GM12878 (cell line): ENCODE data around the gene HHAT.

Experiments
- CEBPB ChIP-seq, 2 experiments: fragments of 150-350 bp in 1 of 2; IDR thresholded peaks; 2 replicates each; pipeline ENCODE4 v1.6.1; 2012 to 2014; ENCODE audit warnings: low read depth in 2 of 2, low read length in 2 of 2, borderline replicate concordance in 1 of 2, inconsistent platforms in 1 of 2
- CREB1 ChIP-seq: IDR thresholded peaks from 2 replicates; pipeline ENCODE4 v1.6.1; 2012; ENCODE audit warnings: low read depth, mild to moderate bottlenecking, inconsistent platforms
- EP300 ChIP-seq, 2 experiments: fragments of 150-350 bp in 1 of 2; IDR thresholded peaks; 2 replicates each; pipeline ENCODE4 v1.6.1; 2011 to 2012; ENCODE audit warnings: low read depth in 2 of 2, low read length in 2 of 2, borderline replicate concordance in 1 of 2, improper control_type of control experiment in 1 of 2, inconsistent platforms in 1 of 2; ENCODE audit not compliant: control insufficient read depth in 1 of 2
- POLR2A ChIP-seq: IDR thresholded peaks from 2 replicates; pipeline ENCODE4 v1.6.1; 2011; ENCODE audit warnings: low read depth, mild to moderate bottlenecking, low read length
- RFX5 ChIP-seq: IDR thresholded peaks from 2 replicates; pipeline ENCODE4 v1.6.1; 2011; ENCODE audit warnings: low read depth, low read length, improper control_type of control experiment
- SKIL ChIP-seq: fragments of 450-650 bp; IDR thresholded peaks from 2 replicates; pipeline ENCODE4 v1.6.1; 2017; ENCODE audit warnings: mild to moderate bottlenecking, low read depth, inconsistent platforms; ENCODE audit not compliant: poor library complexity, severe bottlenecking
- SP1 ChIP-seq: IDR thresholded peaks from one replicate; pipeline ENCODE4 v1.6.1; 2011; ENCODE audit warnings: low read depth, low read length
- TAF1 ChIP-seq: IDR thresholded peaks from 2 replicates; pipeline ENCODE4 v1.6.1; 2011; ENCODE audit warnings: mild to moderate bottlenecking, low read depth, low read length, borderline replicate concordance
- TBL1XR1 ChIP-seq: IDR thresholded peaks from 2 replicates; pipeline ENCODE4 v1.6.1; 2012; ENCODE audit warnings: low read depth, low read length, improper control_type of control experiment
- YY1 ChIP-seq: IDR thresholded peaks from 2 replicates; pipeline ENCODE4 v1.6.1; 2011; ENCODE audit warnings: low read depth, mild to moderate bottlenecking, low read length
- TF ChIP-seq, protein P1 (sequence below): IDR thresholded peaks from 2 replicates; pipeline ENCODE4 v1.6.1; 2012; ENCODE audit warnings: low read length, inconsistent platforms
- TF ChIP-seq, protein P2 (sequence below), 3 experiments: IDR thresholded peaks in 2 of 3; conservative IDR thresholded peaks in 1 of 3; 2 replicates each; pipeline ENCODE4 v1.5.1; 2011; ENCODE audit warnings: low read depth in 3 of 3, low read length in 3 of 3, mild to moderate bottlenecking in 3 of 3, control low read depth in 2 of 3, moderate library complexity in 2 of 3, inconsistent platforms in 1 of 3, mixed read lengths in 1 of 3; ENCODE audit not compliant: control insufficient read depth in 2 of 3, insufficient read depth in 1 of 3; ENCODE audit errors: extremely low read depth in 1 of 3
- TF ChIP-seq, protein P3 (sequence below): IDR thresholded peaks from 2 replicates; pipeline ENCODE4 v1.6.1; 2011; ENCODE audit warnings: low read depth, low read length, improper control_type of control experiment, borderline replicate concordance

GRCh38 chr1:210568631-210569030, 239.9 kb downstream of the HHAT start:
- TF ChIP-seq YY1 (no peak), CREB1 (no peak), RFX5 (no peak), SP1 (no peak), POLR2A (no peak), SKIL (no peak), CEBPB (IDR thresholded peaks at IDR 0.05; ENCODE audit: borderline replicate concordance in 1 of 2, low read depth in 2 of 2, low read length in 2 of 2) (no peak), EP300 (IDR thresholded peaks at IDR 0.05; ENCODE audit: borderline replicate concordance in 1 of 2, control insufficient read depth in 1 of 2, low read depth in 2 of 2, low read length in 2 of 2) (no peak), TBL1XR1 (no peak), TAF1 (no peak)
- TF ChIP-seq, protein P1, sequence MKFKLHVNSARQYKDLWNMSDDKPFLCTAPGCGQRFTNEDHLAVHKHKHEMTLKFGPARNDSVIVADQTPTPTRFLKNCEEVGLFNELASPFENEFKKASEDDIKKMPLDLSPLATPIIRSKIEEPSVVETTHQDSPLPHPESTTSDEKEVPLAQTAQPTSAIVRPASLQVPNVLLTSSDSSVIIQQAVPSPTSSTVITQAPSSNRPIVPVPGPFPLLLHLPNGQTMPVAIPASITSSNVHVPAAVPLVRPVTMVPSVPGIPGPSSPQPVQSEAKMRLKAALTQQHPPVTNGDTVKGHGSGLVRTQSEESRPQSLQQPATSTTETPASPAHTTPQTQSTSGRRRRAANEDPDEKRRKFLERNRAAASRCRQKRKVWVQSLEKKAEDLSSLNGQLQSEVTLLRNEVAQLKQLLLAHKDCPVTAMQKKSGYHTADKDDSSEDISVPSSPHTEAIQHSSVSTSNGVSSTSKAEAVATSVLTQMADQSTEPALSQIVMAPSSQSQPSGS = no peak
- TF ChIP-seq, protein P2, sequence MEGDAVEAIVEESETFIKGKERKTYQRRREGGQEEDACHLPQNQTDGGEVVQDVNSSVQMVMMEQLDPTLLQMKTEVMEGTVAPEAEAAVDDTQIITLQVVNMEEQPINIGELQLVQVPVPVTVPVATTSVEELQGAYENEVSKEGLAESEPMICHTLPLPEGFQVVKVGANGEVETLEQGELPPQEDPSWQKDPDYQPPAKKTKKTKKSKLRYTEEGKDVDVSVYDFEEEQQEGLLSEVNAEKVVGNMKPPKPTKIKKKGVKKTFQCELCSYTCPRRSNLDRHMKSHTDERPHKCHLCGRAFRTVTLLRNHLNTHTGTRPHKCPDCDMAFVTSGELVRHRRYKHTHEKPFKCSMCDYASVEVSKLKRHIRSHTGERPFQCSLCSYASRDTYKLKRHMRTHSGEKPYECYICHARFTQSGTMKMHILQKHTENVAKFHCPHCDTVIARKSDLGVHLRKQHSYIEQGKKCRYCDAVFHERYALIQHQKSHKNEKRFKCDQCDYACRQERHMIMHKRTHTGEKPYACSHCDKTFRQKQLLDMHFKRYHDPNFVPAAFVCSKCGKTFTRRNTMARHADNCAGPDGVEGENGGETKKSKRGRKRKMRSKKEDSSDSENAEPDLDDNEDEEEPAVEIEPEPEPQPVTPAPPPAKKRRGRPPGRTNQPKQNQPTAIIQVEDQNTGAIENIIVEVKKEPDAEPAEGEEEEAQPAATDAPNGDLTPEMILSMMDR (IDR thresholded peaks at IDR 0.05 in 2 of 3, conservative IDR thresholded peaks at IDR 0.05 in 1 of 3; ENCODE audit: control insufficient read depth in 2 of 3, extremely low read depth in 1 of 3, insufficient read depth in 1 of 3, low read depth in 3 of 3, low read length in 3 of 3) = no peak
- TF ChIP-seq, protein P3, sequence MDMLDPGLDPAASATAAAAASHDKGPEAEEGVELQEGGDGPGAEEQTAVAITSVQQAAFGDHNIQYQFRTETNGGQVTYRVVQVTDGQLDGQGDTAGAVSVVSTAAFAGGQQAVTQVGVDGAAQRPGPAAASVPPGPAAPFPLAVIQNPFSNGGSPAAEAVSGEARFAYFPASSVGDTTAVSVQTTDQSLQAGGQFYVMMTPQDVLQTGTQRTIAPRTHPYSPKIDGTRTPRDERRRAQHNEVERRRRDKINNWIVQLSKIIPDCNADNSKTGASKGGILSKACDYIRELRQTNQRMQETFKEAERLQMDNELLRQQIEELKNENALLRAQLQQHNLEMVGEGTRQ = no peak
